Measurements from ENCODE around the gene CORO2A. TPM values are rescaled to one million over a fixed set of nuclear protein-coding genes. Genes with fewer than 3 reads are reported as not detected.

CORO2A gene
- total and polyA plus RNA-seq, 2 of the 13 experiments (the other 11 are each of a cell fraction or from before 2014, with no cell fraction given), result 14.4 to 15.3 TPM

DNA sequence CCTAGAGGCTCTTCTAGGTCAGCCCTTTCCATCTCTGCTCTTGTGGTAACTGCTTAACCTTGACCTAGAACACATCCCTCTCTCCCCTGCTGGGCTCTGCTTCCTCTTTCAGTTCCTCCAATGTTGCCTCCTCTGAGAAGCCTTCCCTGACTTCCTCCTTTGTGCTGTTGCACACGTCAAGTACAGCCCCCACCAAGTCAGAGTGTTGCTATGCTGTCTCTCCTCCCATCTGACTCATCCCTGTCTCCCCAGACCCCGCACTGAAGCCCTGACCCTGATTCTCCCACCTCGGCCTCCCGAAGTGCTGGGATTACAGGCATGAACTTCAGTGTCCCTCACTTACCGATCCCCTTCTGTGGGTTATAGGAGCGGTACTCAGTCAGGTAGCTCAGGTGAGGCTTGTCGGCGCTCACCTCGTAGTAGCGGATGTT lies 63.0 kb downstream of the CORO2A start:
- H3K27ac ChIP-seq (ENCODE audit: extremely low read length, insufficient read depth, low read length), result no peak overlapping the region
- DNase-seq (ENCODE audit: low spot score), result no peak
- H3K27me3 ChIP-seq (ENCODE audit: control insufficient read depth in 1 of 2, insufficient read depth in 2 of 2, low read length in 2 of 2), result no peaks in the 10 kb centered on the region
- H3K9ac ChIP-seq (ENCODE audit: insufficient read depth, low read depth, low read length), result no peak overlapping the region
- H3K4me3 ChIP-seq (replicated peaks in 1 of 3; ENCODE audit: insufficient read depth in 1 of 3, low read depth in 2 of 3, low read length in 3 of 3), result no peak overlapping the region
- no peak overlapping the region for H2AFZ ChIP-seq (ENCODE audit: low read length)
- BruUV-seq (replicated peaks), result no TSS peak
- 95% methylated on average over 10 of the region's 10 CpGs for WGBS (ENCODE audit: low lambda C conversion rate)
- ChIA-PET POLR2A (interaction anchor here (1.1 kb wide), 1 partner anchor 11 kb away, joined by 3 read pairs; no protein-coding TSS in a partner anchor), CTCF (ENCODE audit: low intra/inter-chr PET ratio, low total read pairs) (no interaction called here)
- in situ Hi-C loops (cut with HindIII; ENCODE audit: extremely low pct_ligation_motif_present, low pct_unique_long_range_greater_than_20kb), result no loop called here
- no peaks in the 10 kb centered on the region for H4K20me1 ChIP-seq (ENCODE audit: insufficient read depth, low read length)
- no peak for ATAC-seq
- H3K36me3 ChIP-seq (replicated peaks in 1 of 2; ENCODE audit: control insufficient read depth in 1 of 2, insufficient read depth in 2 of 2, low read length in 2 of 2), result peaks cover 15 to 59% of the 10 kb centered on the region in 2 experiments; a peak in 4 of 5 replicates
- intact Hi-C loops (cut with micrococcal nuclease; ENCODE audit: unreplicated experiment), result no loop called here
- no peaks in the 10 kb centered on the region for H3K9me3 ChIP-seq (ENCODE audit: low read length)
- H3K4me2 ChIP-seq (ENCODE audit: low read depth, low read length), result no peak overlapping the region
- TF ChIP-seq HOXA7 (CRISPR knock-in tag; IDR thresholded peaks at IDR 0.05) (no peak), PAX8 (CRISPR knock-in tag; IDR thresholded peaks at IDR 0.05; ENCODE audit: borderline replicate concordance) (no peak), TARDBP (CRISPR knock-in tag; IDR thresholded peaks at IDR 0.05) (no peak)
- H3K79me2 ChIP-seq (ENCODE audit: insufficient read depth, low read length), result no peaks in the 10 kb centered on the region
- no peak for FAIRE-seq
- H3K4me1 ChIP-seq (ENCODE audit: insufficient read depth, low read length), result no peaks in the 10 kb centered on the region

DNA sequence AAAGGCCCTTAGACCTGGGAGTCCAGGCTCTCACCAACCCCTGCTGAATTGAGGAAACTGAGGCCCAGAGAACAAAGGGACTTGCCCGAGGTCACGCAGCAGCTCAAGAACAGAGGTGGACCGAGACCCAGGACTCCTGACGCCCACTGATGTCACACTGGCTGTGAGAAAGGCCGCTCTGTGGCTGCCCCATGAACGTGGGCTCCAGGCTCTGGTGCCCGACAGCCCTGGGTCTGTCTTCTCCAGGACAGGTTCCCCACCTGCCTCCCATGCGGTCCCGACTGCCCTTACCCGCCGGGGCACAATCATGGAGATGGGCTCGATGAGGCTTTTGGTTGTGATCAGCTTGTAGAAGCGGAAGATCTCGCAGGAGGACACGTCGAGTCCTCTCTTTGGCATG lies 64.1 kb downstream of the CORO2A start:
- no peaks in the 10 kb centered on the region for H4K20me1 ChIP-seq (ENCODE audit: insufficient read depth, low read length)
- H3K4me2 ChIP-seq (ENCODE audit: low read depth, low read length), result no peak overlapping the region
- no peak overlapping the region for H2AFZ ChIP-seq (ENCODE audit: low read length)
- no TSS peak for BruUV-seq (replicated peaks)
- no peak for FAIRE-seq
- peaks cover 15 to 56% of the 10 kb centered on the region in 2 experiments; a peak in 4 of 5 replicates for H3K36me3 ChIP-seq (replicated peaks in 1 of 2; ENCODE audit: control insufficient read depth in 1 of 2, insufficient read depth in 2 of 2, low read length in 2 of 2)
- WGBS (ENCODE audit: low lambda C conversion rate), result 95% methylated on average over 10 of the region's 16 CpGs
- in situ Hi-C loops (cut with HindIII; ENCODE audit: extremely low pct_ligation_motif_present, low pct_unique_long_range_greater_than_20kb) (no loop called here), intact Hi-C loops (cut with micrococcal nuclease; ENCODE audit: unreplicated experiment) (no loop called here)
- no peak for ATAC-seq
- no peaks in the 10 kb centered on the region for H3K79me2 ChIP-seq (ENCODE audit: insufficient read depth, low read length)
- ChIA-PET POLR2A (no interaction called here), CTCF (ENCODE audit: low intra/inter-chr PET ratio, low total read pairs) (no interaction called here)
- no peaks in the 10 kb centered on the region for H3K9me3 ChIP-seq (ENCODE audit: low read length)
- H3K4me1 ChIP-seq (ENCODE audit: insufficient read depth, low read length), result no peaks in the 10 kb centered on the region
- no peak overlapping the region for H3K4me3 ChIP-seq (replicated peaks in 1 of 3; ENCODE audit: insufficient read depth in 1 of 3, low read depth in 2 of 3, low read length in 3 of 3)
- H3K27me3 ChIP-seq (ENCODE audit: control insufficient read depth in 1 of 2, insufficient read depth in 2 of 2, low read length in 2 of 2), result no peaks in the 10 kb centered on the region
- no peak overlapping the region for H3K27ac ChIP-seq (ENCODE audit: extremely low read length, insufficient read depth, low read length)
- H3K9ac ChIP-seq (ENCODE audit: insufficient read depth, low read depth, low read length), result no peak overlapping the region
- no peak for DNase-seq (ENCODE audit: low spot score)
- TF ChIP-seq, protein P1, sequence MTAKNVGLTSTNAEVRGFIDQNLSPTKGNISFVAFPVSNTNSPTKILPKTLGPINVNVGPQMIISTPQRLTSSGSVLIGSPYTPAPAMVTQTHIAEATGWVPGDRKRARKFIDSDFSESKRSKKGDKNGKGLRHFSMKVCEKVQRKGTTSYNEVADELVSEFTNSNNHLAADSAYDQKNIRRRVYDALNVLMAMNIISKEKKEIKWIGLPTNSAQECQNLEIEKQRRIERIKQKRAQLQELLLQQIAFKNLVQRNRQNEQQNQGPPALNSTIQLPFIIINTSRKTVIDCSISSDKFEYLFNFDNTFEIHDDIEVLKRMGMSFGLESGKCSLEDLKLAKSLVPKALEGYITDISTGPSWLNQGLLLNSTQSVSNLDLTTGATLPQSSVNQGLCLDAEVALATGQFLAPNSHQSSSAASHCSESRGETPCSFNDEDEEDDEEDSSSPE (CRISPR knock-in tag; IDR thresholded peaks at IDR 0.05), result no peak
- TF ChIP-seq TOPORS (CRISPR knock-in tag; IDR thresholded peaks at IDR 0.05) (no peak), ZNF782 (CRISPR knock-in tag; IDR thresholded peaks at IDR 0.05; ENCODE audit: borderline replicate concordance) (no peak), RARG (CRISPR knock-in tag; IDR thresholded peaks at IDR 0.05; ENCODE audit: low read depth) (no peak), ZNF235 (CRISPR knock-in tag; IDR thresholded peaks at IDR 0.05; ENCODE audit: borderline replicate concordance) (no peak), ZNF205 (CRISPR knock-in tag; IDR thresholded peaks at IDR 0.05) (no peak), ZNF761 (CRISPR knock-in tag; conservative IDR thresholded peaks at IDR 0.05) (no peak), ZFP36 (IDR thresholded peaks at IDR 0.05; ENCODE audit: borderline replicate concordance, low read depth, low read length, partially characterized antibody) (no peak), ONECUT2 (CRISPR knock-in tag; IDR thresholded peaks at IDR 0.05) (no peak)

Measured in HepG2 (cell line).